ENCODE measurements around the gene SAMD8.
A peak's percentile ranks its signal among the peaks of the same experiment; 100 is the strongest.

The SAMD8 gene

GRCh38 chr10:75111365-75111906 is at the start of gene SAMD8:
Gene SAMD8, plus strand, starts transcription at chr10:75111656. Its CDS starts 38,873 bp downstream, at chr10:75150529.
- DNase-seq, result peak; percentile 94

- peak; percentile 95 for DNase-seq
Measured at GRCh38 chr10:75061709-75062505, 49.5 kb upstream of the SAMD8 start.

GRCh38 chr10:75062506-75063299 is 48.8 kb upstream of the SAMD8 start:
- DNase-seq, result peak; percentile 52

GRCh38 chr10:75063461-75064230 is 47.8 kb upstream of the SAMD8 start:
- DNase-seq, result no peak

- DNase-seq, result no peak
Measured at GRCh38 chr10:75065076-75065475, 46.4 kb upstream of the SAMD8 start.

GRCh38 chr10:75066271-75066670 is 45.2 kb upstream of the SAMD8 start:
- peak; percentile 43 for DNase-seq

GRCh38 chr10:75067272-75067671 is 44.2 kb upstream of the SAMD8 start:
- DNase-seq, result no peak

GRCh38 chr10:75068523-75068922 is 42.9 kb upstream of the SAMD8 start:
- no peak for DNase-seq

GRCh38 chr10:75070476-75070875 is 41.0 kb upstream of the SAMD8 start:
- no peak for DNase-seq

GRCh38 chr10:75070961-75071428 is 40.5 kb upstream of the SAMD8 start:
- no peak for DNase-seq

GRCh38 chr10:75071756-75072155 is 39.7 kb upstream of the SAMD8 start:
- no peak for DNase-seq

GRCh38 chr10:75072727-75073126 is 38.7 kb upstream of the SAMD8 start:
- no peak for DNase-seq

- no peak for DNase-seq
Measured at GRCh38 chr10:75073442-75073841, 38.0 kb upstream of the SAMD8 start.

- no peak for DNase-seq
Measured at GRCh38 chr10:75074711-75075445, 36.6 kb upstream of the SAMD8 start.

GRCh38 chr10:75076348-75076747 is 35.1 kb upstream of the SAMD8 start:
- no peak for DNase-seq

GRCh38 chr10:75079436-75080083 is 31.9 kb upstream of the SAMD8 start:
- DNase-seq, result no peak

GRCh38 chr10:75080554-75080953 is 30.9 kb upstream of the SAMD8 start:
- no peak for DNase-seq

GRCh38 chr10:75081379-75081778 is 30.1 kb upstream of the SAMD8 start:
- no peak for DNase-seq

- no peak for DNase-seq
Measured at GRCh38 chr10:75083972-75084833, 27.3 kb upstream of the SAMD8 start.

- DNase-seq, result no peak
Measured at GRCh38 chr10:75084834-75085384, 26.5 kb upstream of the SAMD8 start.
